ENCODE results near the gene OBSCN.

DNA sequence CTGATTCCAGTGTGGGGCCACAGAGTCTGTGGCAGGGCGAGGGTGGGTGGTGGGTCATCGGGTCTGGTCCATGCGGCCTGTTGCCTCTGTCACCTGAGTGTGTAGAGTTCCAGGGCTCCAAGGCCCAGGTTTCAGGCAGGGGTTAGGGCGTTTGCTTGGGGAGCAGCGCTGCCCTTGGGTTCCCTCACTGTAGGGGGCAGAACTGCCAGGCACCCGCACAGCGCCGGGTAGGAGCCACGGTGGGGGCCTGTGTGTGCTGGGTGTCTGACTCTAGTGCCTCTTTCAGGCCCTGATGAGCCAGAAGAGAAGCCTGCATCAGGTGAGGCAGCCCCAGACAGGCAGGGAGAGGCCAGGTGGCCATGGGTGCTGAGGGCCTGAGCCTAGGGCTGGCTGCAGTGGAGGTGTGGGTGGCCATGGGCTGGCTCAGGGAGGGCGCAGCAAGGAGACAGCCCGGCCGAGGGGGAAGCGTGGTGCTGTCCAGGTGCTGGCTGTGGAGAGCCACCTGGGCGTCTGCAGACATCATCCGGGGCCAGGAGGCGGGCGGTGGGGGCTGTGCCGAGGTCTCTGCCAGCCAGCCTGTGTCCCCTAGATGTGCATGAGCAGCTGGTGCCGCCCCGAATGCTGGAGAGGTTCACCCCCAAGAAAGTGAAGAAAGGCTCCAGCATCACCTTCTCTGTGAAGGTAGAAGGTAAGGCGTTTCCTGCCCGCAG lies 126.5 kb downstream of the OBSCN start:
- TF ChIP-seq BHLHE40 (IDR thresholded peaks at IDR 0.05; ENCODE audit: borderline replicate concordance) (no peak), TARDBP (IDR thresholded peaks at IDR 0.05) (no peak), ZNF384 (IDR thresholded peaks at IDR 0.05) (no peak), FOXK2 (IDR thresholded peaks at IDR 0.05) (no peak), SP1 (IDR thresholded peaks at IDR 0.05) (no peak), NFRKB (IDR thresholded peaks at IDR 0.05) (no peak), FOXA1 (IDR thresholded peaks at IDR 0.05) (no peak), LEF1 (IDR thresholded peaks at IDR 0.05; ENCODE audit: borderline replicate concordance) (no peak), HDGF (IDR thresholded peaks at IDR 0.05; ENCODE audit: borderline replicate concordance) (no peak), ARNT (IDR thresholded peaks at IDR 0.05) (no peak), SUZ12 (IDR thresholded peaks at IDR 0.05) (no peak), FOXM1 (IDR thresholded peaks at IDR 0.05; ENCODE audit: borderline replicate concordance) (no peak)

Measured in HEK293T (cell line).